ENCODE data around the gene MED25.

The MED25 gene

GRCh38 chr19:49781394-49781793 lies 36.7 kb upstream of the MED25 start:
- Histone ChIP-seq H3K4me3 (ENCODE audit: low read depth in 1 of 2, low read length in 2 of 2) (no peak overlapping the region), H3K9me3 (ENCODE audit: control insufficient read depth in 1 of 2, low read length in 2 of 2) (no peaks in the 10 kb centered on the region), H3K36me3 (ENCODE audit: control insufficient read depth in 1 of 2, insufficient read depth in 2 of 2, low read length in 2 of 2) (peaks cover 17 to 33% of the 10 kb centered on the region in 2 donors), H3K27ac (ENCODE audit: low read length) (no peak overlapping the region), H3K27me3 (ENCODE audit: low read depth, low read length) (no peaks in the 10 kb centered on the region), H3K4me1 (ENCODE audit: control insufficient read depth in 1 of 2, insufficient read depth in 2 of 2, low read length in 2 of 2) (no peaks in the 10 kb centered on the region)

GRCh38 chr19:49782515-49782914 lies 35.6 kb upstream of the MED25 start:
- Histone ChIP-seq H3K36me3 (ENCODE audit: control insufficient read depth in 1 of 2, insufficient read depth in 2 of 2, low read length in 2 of 2) (peaks cover 20 to 37% of the 10 kb centered on the region in 2 donors), H3K27ac (ENCODE audit: low read length) (no peak overlapping the region), H3K27me3 (ENCODE audit: low read depth, low read length) (no peaks in the 10 kb centered on the region), H3K4me1 (ENCODE audit: control insufficient read depth in 1 of 2, insufficient read depth in 2 of 2, low read length in 2 of 2) (no peaks in the 10 kb centered on the region), H3K4me3 (ENCODE audit: low read depth in 1 of 2, low read length in 2 of 2) (no peak overlapping the region), H3K9me3 (ENCODE audit: control insufficient read depth in 1 of 2, low read length in 2 of 2) (no peaks in the 10 kb centered on the region)

- Histone ChIP-seq H3K36me3 (ENCODE audit: control insufficient read depth in 1 of 2, insufficient read depth in 2 of 2, low read length in 2 of 2) (peaks cover 20 to 57% of the 10 kb centered on the region in 2 donors), H3K4me3 (ENCODE audit: low read depth in 1 of 2, low read length in 2 of 2) (no peak overlapping the region), H3K9me3 (ENCODE audit: control insufficient read depth in 1 of 2, low read length in 2 of 2) (no peaks in the 10 kb centered on the region), H3K27ac (ENCODE audit: low read length) (no peak overlapping the region), H3K4me1 (ENCODE audit: control insufficient read depth in 1 of 2, insufficient read depth in 2 of 2, low read length in 2 of 2) (peaks cover 0 to 6% of the 10 kb centered on the region in 2 donors), H3K27me3 (ENCODE audit: low read depth, low read length) (no peaks in the 10 kb centered on the region)
Measured at GRCh38 chr19:49786376-49786820, 31.7 kb upstream of the MED25 start.

GRCh38 chr19:49787746-49788145 lies 30.3 kb upstream of the MED25 start:
- Histone ChIP-seq H3K9me3 (ENCODE audit: control insufficient read depth in 1 of 2, low read length in 2 of 2) (no peaks in the 10 kb centered on the region), H3K27ac (ENCODE audit: low read length) (no peak overlapping the region), H3K4me3 (ENCODE audit: low read depth in 1 of 2, low read length in 2 of 2) (no peak overlapping the region), H3K36me3 (ENCODE audit: control insufficient read depth in 1 of 2, insufficient read depth in 2 of 2, low read length in 2 of 2) (peaks cover 23 to 63% of the 10 kb centered on the region in 2 donors), H3K27me3 (ENCODE audit: low read depth, low read length) (no peaks in the 10 kb centered on the region), H3K4me1 (ENCODE audit: control insufficient read depth in 1 of 2, insufficient read depth in 2 of 2, low read length in 2 of 2) (peaks cover 0 to 7% of the 10 kb centered on the region in 2 donors)

- H3K9me3 ChIP-seq (ENCODE audit: control insufficient read depth in 1 of 2, low read length in 2 of 2), result no peaks in the 10 kb centered on the region
- H3K27me3 ChIP-seq (ENCODE audit: low read depth, low read length), result no peaks in the 10 kb centered on the region
- peaks cover 22 to 62% of the 10 kb centered on the region in 2 donors for H3K36me3 ChIP-seq (ENCODE audit: control insufficient read depth in 1 of 2, insufficient read depth in 2 of 2, low read length in 2 of 2)
- H3K4me1 ChIP-seq (ENCODE audit: control insufficient read depth in 1 of 2, insufficient read depth in 2 of 2, low read length in 2 of 2), result peaks cover 0 to 7% of the 10 kb centered on the region in 2 donors
- H3K27ac ChIP-seq (ENCODE audit: low read length), result no peak overlapping the region
- H3K4me3 ChIP-seq (ENCODE audit: low read depth in 1 of 2, low read length in 2 of 2), result no peak overlapping the region
Measured at GRCh38 chr19:49788857-49789256, 29.2 kb upstream of the MED25 start.

GRCh38 chr19:49790866-49791265 lies 27.2 kb upstream of the MED25 start:
- Histone ChIP-seq H3K27ac (ENCODE audit: low read length) (no peak overlapping the region), H3K36me3 (ENCODE audit: control insufficient read depth in 1 of 2, insufficient read depth in 2 of 2, low read length in 2 of 2) (peaks cover 31 to 68% of the 10 kb centered on the region in 2 donors), H3K4me3 (ENCODE audit: low read depth in 1 of 2, low read length in 2 of 2) (no peak overlapping the region)

GRCh38 chr19:49791776-49792445 lies 26.2 kb upstream of the MED25 start:
- Histone ChIP-seq H3K27me3 (ENCODE audit: low read depth, low read length) (no peaks in the 10 kb centered on the region), H3K4me3 (ENCODE audit: low read depth in 1 of 2, low read length in 2 of 2) (no peak overlapping the region), H3K9me3 (ENCODE audit: control insufficient read depth in 1 of 2, low read length in 2 of 2) (no peaks in the 10 kb centered on the region), H3K27ac (ENCODE audit: low read length) (no peak overlapping the region), H3K36me3 (ENCODE audit: control insufficient read depth in 1 of 2, insufficient read depth in 2 of 2, low read length in 2 of 2) (peaks cover 38 to 75% of the 10 kb centered on the region in 2 donors), H3K4me1 (ENCODE audit: control insufficient read depth in 1 of 2, insufficient read depth in 2 of 2, low read length in 2 of 2) (peaks cover 0 to 7% of the 10 kb centered on the region in 2 donors)

More at GRCh38 chr19:49790866-49791265, 27.2 kb upstream of the MED25 start:
- no peaks in the 10 kb centered on the region for H3K27me3 ChIP-seq (ENCODE audit: low read depth, low read length)
- H3K9me3 ChIP-seq (ENCODE audit: control insufficient read depth in 1 of 2, low read length in 2 of 2), result no peaks in the 10 kb centered on the region
- peaks cover 0 to 7% of the 10 kb centered on the region in 2 donors for H3K4me1 ChIP-seq (ENCODE audit: control insufficient read depth in 1 of 2, insufficient read depth in 2 of 2, low read length in 2 of 2)

- Histone ChIP-seq H3K36me3 (ENCODE audit: control insufficient read depth in 1 of 2, insufficient read depth in 2 of 2, low read length in 2 of 2) (peaks cover 43 to 77% of the 10 kb centered on the region in 2 donors), H3K9me3 (ENCODE audit: control insufficient read depth in 1 of 2, low read length in 2 of 2) (no peaks in the 10 kb centered on the region), H3K27me3 (ENCODE audit: low read depth, low read length) (no peaks in the 10 kb centered on the region), H3K4me1 (ENCODE audit: control insufficient read depth in 1 of 2, insufficient read depth in 2 of 2, low read length in 2 of 2) (peaks cover 0 to 7% of the 10 kb centered on the region in 2 donors), H3K4me3 (ENCODE audit: low read depth in 1 of 2, low read length in 2 of 2) (no peak overlapping the region), H3K27ac (ENCODE audit: low read length) (no peak overlapping the region)
Measured at GRCh38 chr19:49792829-49793560, 25.1 kb upstream of the MED25 start.

- no peaks in the 10 kb centered on the region for H3K27me3 ChIP-seq (ENCODE audit: low read depth, low read length)
- H3K36me3 ChIP-seq (ENCODE audit: control insufficient read depth in 1 of 2, insufficient read depth in 2 of 2, low read length in 2 of 2), result peaks cover 48 to 77% of the 10 kb centered on the region in 2 donors
- no peaks in the 10 kb centered on the region for H3K9me3 ChIP-seq (ENCODE audit: control insufficient read depth in 1 of 2, low read length in 2 of 2)
- no peak overlapping the region for H3K27ac ChIP-seq (ENCODE audit: low read length)
- H3K4me3 ChIP-seq (ENCODE audit: low read depth in 1 of 2, low read length in 2 of 2), result no peak overlapping the region
- peaks cover 0 to 7% of the 10 kb centered on the region in 2 donors for H3K4me1 ChIP-seq (ENCODE audit: control insufficient read depth in 1 of 2, insufficient read depth in 2 of 2, low read length in 2 of 2)
Measured at GRCh38 chr19:49793561-49793840, 24.6 kb upstream of the MED25 start.

GRCh38 chr19:49795615-49796014 lies 22.5 kb upstream of the MED25 start:
- H3K27me3 ChIP-seq (ENCODE audit: low read depth, low read length), result no peaks in the 10 kb centered on the region
- H3K27ac ChIP-seq (ENCODE audit: low read length), result no peak overlapping the region
- no peak overlapping the region for H3K4me3 ChIP-seq (ENCODE audit: low read depth in 1 of 2, low read length in 2 of 2)
- peaks cover 0 to 7% of the 10 kb centered on the region in 2 donors for H3K4me1 ChIP-seq (ENCODE audit: control insufficient read depth in 1 of 2, insufficient read depth in 2 of 2, low read length in 2 of 2)
- H3K9me3 ChIP-seq (ENCODE audit: control insufficient read depth in 1 of 2, low read length in 2 of 2), result no peaks in the 10 kb centered on the region
- H3K36me3 ChIP-seq (ENCODE audit: control insufficient read depth in 1 of 2, insufficient read depth in 2 of 2, low read length in 2 of 2), result peaks cover 55 to 93% of the 10 kb centered on the region in 2 donors

GRCh38 chr19:49798574-49798973 lies 19.5 kb upstream of the MED25 start:
- Histone ChIP-seq H3K27me3 (ENCODE audit: low read depth, low read length) (no peaks in the 10 kb centered on the region), H3K27ac (ENCODE audit: low read length) (no peak overlapping the region), H3K9me3 (ENCODE audit: control insufficient read depth in 1 of 2, low read length in 2 of 2) (no peaks in the 10 kb centered on the region), H3K4me3 (ENCODE audit: low read depth in 1 of 2, low read length in 2 of 2) (no peak overlapping the region), H3K4me1 (ENCODE audit: control insufficient read depth in 1 of 2, insufficient read depth in 2 of 2, low read length in 2 of 2) (peaks cover 0 to 7% of the 10 kb centered on the region in 2 donors), H3K36me3 (ENCODE audit: control insufficient read depth in 1 of 2, insufficient read depth in 2 of 2, low read length in 2 of 2) (peaks cover 51 to 88% of the 10 kb centered on the region in 2 donors)

All from muscle layer of duodenum (tissue), 2 donors.